Spinal cord (tissue), 10 donors: ENCODE results near the gene COBL. TPM values are rescaled to one million over a fixed set of nuclear protein-coding genes. Genes with fewer than 3 reads are reported as not detected.

Experiments
- DNase-seq, 6 donors: peaks; one replicate each; pipeline versions ENCODE4 v3.0.0 to v3.0.0-alpha.2; 2013 to 2015; ENCODE audit warnings: low spot score in 6 of 6, low read depth in 4 of 6
- H3K27ac ChIP-seq: one replicate; pipeline ENCODE4 v1.5.1; 2013; ENCODE audit warnings: low read depth, low read length, control low read depth
- H3K27me3 ChIP-seq: one replicate; pipeline ENCODE4 v1.6.1; 2013; ENCODE audit warnings: low read length; ENCODE audit not compliant: control insufficient read depth, insufficient read depth
- H3K36me3 ChIP-seq: one replicate; pipeline ENCODE4 v1.6.1; 2013; ENCODE audit warnings: low read length; ENCODE audit not compliant: control insufficient read depth, insufficient read depth
- H3K4me1 ChIP-seq: one replicate; pipeline ENCODE4 v1.6.1; 2013; ENCODE audit warnings: low read length; ENCODE audit not compliant: control insufficient read depth, insufficient read depth
- H3K4me3 ChIP-seq: one replicate; pipeline ENCODE4 v1.5.1; 2013; ENCODE audit warnings: low read depth, low read length, control low read depth
- H3K9me3 ChIP-seq: one replicate; pipeline ENCODE4 v1.6.1; 2013; ENCODE audit warnings: low read length; ENCODE audit not compliant: control insufficient read depth, insufficient read depth
- WGBS: methylation state at CpG from one replicate; pipeline ENCODE4 v1.1.5; 2013; ENCODE audit warnings: missing lambda C conversion rate; ENCODE audit not compliant: insufficient coverage; 5-methylcytosine and 5-hydroxymethylcytosine counted together
- long read RNA-seq, 4 donors: transcript quantifications; one replicate each; lab custom pipeline, GENCODE V29; 2026
- polyA plus RNA-seq, 2 donors: library from polyadenylated mRNA; unstranded; fragments of 120-200 nt; gene quantifications; one replicate each; pipeline ENCODE4 v1.2.1, GENCODE V29; 2013; ENCODE audit not compliant: insufficient read length in 2 of 2
- total RNA-seq, 2 donors: library from RNA; depleted of rRNA in 1 of 2; stranded (reverse); fragments of 120-200 nt in 1 of 2; fragments of >200 nt in 1 of 2; gene quantifications; one replicate each; pipeline versions ENCODE4 v1.2.3 to v1.2.4, GENCODE V29; 2013 to 2014
- donor health status: healthy.

COBL gene
- 1 to 10 TPM; 3.8 to 4.6 TPM for total RNA-seq
- polyA plus RNA-seq = 1 to 10 TPM; 5.6 to 7.8 TPM
- long read RNA-seq, donor 1 = 0 reads
- long read RNA-seq, donor 2, partial matches to known transcripts = 0 of 1 reads
- long read RNA-seq, donor 2, other reads (novel, unspliced or antisense) = 0 of 1 reads
- long read RNA-seq, donor 3 = 0 reads
- long read RNA-seq, donor 4 = 0 reads

- DNase-seq = peak in 1 of 6 donors; percentile 16
- Histone ChIP-seq H3K9me3 (no peaks in the 10 kb centered on the region), H3K27me3 (peaks cover 21% of the 10 kb centered on the region), H3K4me1 (peaks cover 18% of the 10 kb centered on the region), H3K4me3 (peak within 1 kb of the TSS; percentile 56), H3K27ac (no peak within 1 kb of the TSS), H3K36me3 (no peaks in the 10 kb centered on the region)
- 2% methylated on average over 93 of the region's 94 CpGs for WGBS
Observed at GRCh38 chr7:51316666-51317581, at the start of gene COBL. Gene COBL (minus strand): TSS chr7:51316809. CDS start chr7:51316633, 176 bp downstream.

- no peaks in the 10 kb centered on the region for H3K9me3 ChIP-seq
- H3K4me1 ChIP-seq = peaks cover 5% of the 10 kb centered on the region
- H3K36me3 ChIP-seq = no peaks in the 10 kb centered on the region
- WGBS = 92% methylated on average over 7 of the region's 7 CpGs
- no peak overlapping the region for H3K27ac ChIP-seq
- DNase-seq = no peak
- no peak overlapping the region for H3K4me3 ChIP-seq
- H3K27me3 ChIP-seq = no peaks in the 10 kb centered on the region
Observed at GRCh38 chr7:51366172-51366728, 49.6 kb upstream of the COBL start.

GRCh38 chr7:51357821-51358220, 41.2 kb upstream of the COBL start:
- Histone ChIP-seq H3K9me3 (no peaks in the 10 kb centered on the region), H3K27ac (no peak overlapping the region), H3K4me1 (peaks cover 3% of the 10 kb centered on the region), H3K36me3 (no peaks in the 10 kb centered on the region), H3K4me3 (no peak overlapping the region), H3K27me3 (no peaks in the 10 kb centered on the region)
- WGBS = 82% methylated on average over 3 of the region's 6 CpGs
- DNase-seq = no peak

GRCh38 chr7:51356849-51357516, 40.4 kb upstream of the COBL start:
- WGBS = 60% methylated on average over 12 of the region's 12 CpGs
- no peak overlapping the region for H3K27ac ChIP-seq
- H3K4me1 ChIP-seq = peaks cover 8% of the 10 kb centered on the region
- DNase-seq = no peak
- no peaks in the 10 kb centered on the region for H3K9me3 ChIP-seq
- H3K4me3 ChIP-seq = no peak overlapping the region
- H3K27me3 ChIP-seq = no peaks in the 10 kb centered on the region
- H3K36me3 ChIP-seq = no peaks in the 10 kb centered on the region

- WGBS = 94% methylated on average over 3 of the region's 5 CpGs
- peaks cover 8% of the 10 kb centered on the region for H3K4me1 ChIP-seq
Observed at GRCh38 chr7:51354897-51355296, 38.3 kb upstream of the COBL start.

GRCh38 chr7:51354434-51354833, 37.8 kb upstream of the COBL start:
- no peak for DNase-seq
- WGBS = 100% methylated on average over 1 of the region's 2 CpGs
- H3K9me3 ChIP-seq = no peaks in the 10 kb centered on the region
- H3K27ac ChIP-seq = no peak overlapping the region
- H3K4me3 ChIP-seq = no peak overlapping the region
- H3K27me3 ChIP-seq = no peaks in the 10 kb centered on the region
- no peaks in the 10 kb centered on the region for H3K36me3 ChIP-seq
- H3K4me1 ChIP-seq = peaks cover 8% of the 10 kb centered on the region

More at GRCh38 chr7:51354897-51355296, 38.3 kb upstream of the COBL start:
- DNase-seq = no peak
- H3K27me3 ChIP-seq = no peaks in the 10 kb centered on the region
- no peak overlapping the region for H3K27ac ChIP-seq
- no peak overlapping the region for H3K4me3 ChIP-seq
- no peaks in the 10 kb centered on the region for H3K9me3 ChIP-seq
- no peaks in the 10 kb centered on the region for H3K36me3 ChIP-seq

- DNase-seq = peak in 2 of 6 donors; percentile 38 to 40
- no peaks in the 10 kb centered on the region for H3K9me3 ChIP-seq
- no peak overlapping the region for H3K4me3 ChIP-seq
- peaks cover 5% of the 10 kb centered on the region for H3K4me1 ChIP-seq
- H3K27ac ChIP-seq = no peak overlapping the region
- 74% methylated on average over 6 of the region's 10 CpGs for WGBS
- no peaks in the 10 kb centered on the region for H3K27me3 ChIP-seq
- no peaks in the 10 kb centered on the region for H3K36me3 ChIP-seq
Observed at GRCh38 chr7:51352174-51353100, 35.8 kb upstream of the COBL start.

- no peak for DNase-seq
- Histone ChIP-seq H3K36me3 (no peaks in the 10 kb centered on the region), H3K4me3 (no peak overlapping the region), H3K4me1 (peaks cover 5% of the 10 kb centered on the region), H3K9me3 (no peaks in the 10 kb centered on the region), H3K27ac (no peak overlapping the region), H3K27me3 (no peaks in the 10 kb centered on the region)
- WGBS = 81% methylated on average over 4 of the region's 5 CpGs
Observed at GRCh38 chr7:51351661-51352060, 35.1 kb upstream of the COBL start.

GRCh38 chr7:51350546-51350896, 33.9 kb upstream of the COBL start:
- 100% methylated on average over 1 of the region's 1 CpG for WGBS
- H3K4me1 ChIP-seq = peaks cover 5% of the 10 kb centered on the region
- no peak overlapping the region for H3K4me3 ChIP-seq
- no peaks in the 10 kb centered on the region for H3K36me3 ChIP-seq
- no peak overlapping the region for H3K27ac ChIP-seq
- no peak for DNase-seq
- no peaks in the 10 kb centered on the region for H3K9me3 ChIP-seq
- H3K27me3 ChIP-seq = no peaks in the 10 kb centered on the region
